H1 (cell line): Measurements from ENCODE around the gene RLN2. TPM values are rescaled to one million over a fixed set of nuclear protein-coding genes. Genes with fewer than 3 reads are reported as not detected.

Experiments
- CEBPB ChIP-seq: IDR thresholded peaks from 2 replicates; pipeline ENCODE4 v1.6.1; 2012; ENCODE audit warnings: low read depth, low read length
- CTBP2 ChIP-seq: IDR thresholded peaks from 2 replicates; pipeline ENCODE4 v1.7.0; 2011; ENCODE audit warnings: borderline replicate concordance, mild to moderate bottlenecking, moderate library complexity, mixed read lengths, low read length; ENCODE audit not compliant: insufficient read depth, insufficient read length
- GTF2F1 ChIP-seq: IDR thresholded peaks from 2 replicates; pipeline ENCODE4 v1.6.1; 2012; ENCODE audit warnings: low read depth, low read length, improper control_type of control experiment, borderline replicate concordance
- HDAC2 ChIP-seq, 2 experiments: fragments of 300-600 bp in 1 of 2; sonication (generic) in 1 of 2; IDR thresholded peaks; 2 replicates each; pipeline ENCODE4 v1.6.1; 2011 to 2012; ENCODE audit warnings: low read depth in 2 of 2, low read length in 2 of 2, mild to moderate bottlenecking in 2 of 2, moderate library complexity in 2 of 2, borderline replicate concordance in 1 of 2, inconsistent platforms in 1 of 2
- HDAC6 ChIP-seq: IDR thresholded peaks from one replicate; pipeline ENCODE4 v1.7.1; 2012; ENCODE audit warnings: low read depth, mild to moderate bottlenecking, inconsistent platforms, low read length, moderate library complexity
- POLR2A ChIP-seq, 2 experiments: IDR thresholded peaks; 1 replicate in 1 of 2; 2 replicates in 1 of 2; pipeline ENCODE4 v1.6.1; 2011; ENCODE audit warnings: low read depth in 2 of 2, low read length in 2 of 2, mild to moderate bottlenecking in 2 of 2; ENCODE audit errors: control extremely low read depth in 1 of 2
- POU5F1 ChIP-seq: IDR thresholded peaks from 2 replicates; pipeline ENCODE4 v1.6.1; 2011; ENCODE audit warnings: low read depth, mild to moderate bottlenecking, low read length, moderate library complexity
- RBBP5 ChIP-seq: IDR thresholded peaks from 2 replicates; pipeline ENCODE4 v1.7.1; 2012; ENCODE audit warnings: low read depth, mild to moderate bottlenecking, inconsistent platforms, low read length, moderate library complexity, borderline replicate concordance
- RFX5 ChIP-seq: IDR thresholded peaks from 2 replicates; pipeline ENCODE4 v1.6.1; 2011; ENCODE audit warnings: low read depth, low read length, improper control_type of control experiment, borderline replicate concordance
- RNF2 ChIP-seq: fragments of 200-900, 300-1000 bp; sonication (generic); IDR thresholded peaks from 2 replicates; pipeline ENCODE4 v1.7.1; 2016; ENCODE audit warnings: borderline replicate concordance, low read depth, mild to moderate bottlenecking, antibody characterized with exemption, low read length; ENCODE audit not compliant: poor library complexity, severe bottlenecking; ENCODE audit errors: missing control alignments
- SIRT6 ChIP-seq: IDR thresholded peaks from one replicate; pipeline ENCODE4 v1.7.1; 2012; ENCODE audit warnings: low read length, inconsistent platforms
- SP4 ChIP-seq: IDR thresholded peaks from 2 replicates; pipeline ENCODE4 v1.6.1; 2012; ENCODE audit warnings: low read length, inconsistent platforms
- SUZ12 ChIP-seq: fragments of 200-600 bp; sonication (generic); IDR thresholded peaks from 2 replicates; pipeline ENCODE4 v1.6.1; 2012; ENCODE audit warnings: mild to moderate bottlenecking, inconsistent platforms, low read length, moderate library complexity, mixed read lengths
- ZNF274 ChIP-seq: IDR thresholded peaks from 2 replicates; pipeline ENCODE4 v1.7.0; 2012; ENCODE audit warnings: low read length, borderline replicate concordance; ENCODE audit errors: extremely low read depth
- polyA plus RNA-seq, 7 experiments: library from polyadenylated mRNA; depleted of rRNA in 3 of 7; stranded (reverse) in 5 of 7; unstranded in 2 of 7; fragments of >200 nt in 5 of 7; fragments of 200-250 nt in 2 of 7; gene quantifications; 1 replicate in 5 of 7; 2 replicates in 1 of 7; 4 replicates in 1 of 7; pipeline versions ENCODE4 v1.2.1 to v1.2.3, GENCODE V29; 2011 to 2013; ENCODE audit warnings: missing spikeins in 2 of 7, mixed read lengths in 2 of 7
- total RNA-seq: library from RNA; stranded (reverse); fragmentation: NEBNext Ultra II Directional; extraction: Animal tissue kit (Norgen Biotek cat#: 25700); gene quantifications from 2 replicates; pipeline ENCODE4 v1.2.1, GENCODE V29; 2021
- TF ChIP-seq, protein P1 (sequence below): IDR thresholded peaks from 2 replicates; pipeline ENCODE4 v1.6.1; 2011; ENCODE audit warnings: low read depth, mild to moderate bottlenecking, low read length; ENCODE audit not compliant: insufficient read depth
- TF ChIP-seq, protein P2 (sequence below): IDR thresholded peaks from 2 replicates; pipeline ENCODE4 v1.6.1; 2012; ENCODE audit warnings: inconsistent platforms

Gene RLN2
- total and polyA plus RNA-seq, 2 of the 8 experiments (the other 6 are each of a cell fraction or from before 2014, with no cell fraction given), result 4.5 to 6.0 TPM

GRCh38 chr9:5326893-5327548, 22.5 kb upstream of the RLN2 start (continued):
- no peak for TF ChIP-seq RNF2
- TF ChIP-seq POU5F1, result no peak
- no peak for TF ChIP-seq CEBPB
- TF ChIP-seq GTF2F1, result no peak
- no peak for TF ChIP-seq ZNF274
- no peak for TF ChIP-seq SUZ12
- TF ChIP-seq SIRT6, result no peak
- no peak for TF ChIP-seq POLR2A (IDR thresholded peaks at IDR 0.05; ENCODE audit: control extremely low read depth in 1 of 2, low read depth in 2 of 2, low read length in 2 of 2)
- TF ChIP-seq, protein P1, sequence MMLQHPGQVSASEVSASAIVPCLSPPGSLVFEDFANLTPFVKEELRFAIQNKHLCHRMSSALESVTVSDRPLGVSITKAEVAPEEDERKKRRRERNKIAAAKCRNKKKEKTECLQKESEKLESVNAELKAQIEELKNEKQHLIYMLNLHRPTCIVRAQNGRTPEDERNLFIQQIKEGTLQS, result no peak
- TF ChIP-seq RBBP5, result peak; percentile 88; the same call in 1 of the 2 replicates
- TF ChIP-seq, protein P2, sequence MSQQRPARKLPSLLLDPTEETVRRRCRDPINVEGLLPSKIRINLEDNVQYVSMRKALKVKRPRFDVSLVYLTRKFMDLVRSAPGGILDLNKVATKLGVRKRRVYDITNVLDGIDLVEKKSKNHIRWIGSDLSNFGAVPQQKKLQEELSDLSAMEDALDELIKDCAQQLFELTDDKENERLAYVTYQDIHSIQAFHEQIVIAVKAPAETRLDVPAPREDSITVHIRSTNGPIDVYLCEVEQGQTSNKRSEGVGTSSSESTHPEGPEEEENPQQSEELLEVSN, result no peak
- TF ChIP-seq SP4, result no peak
- no peak for TF ChIP-seq CTBP2
- no peak for TF ChIP-seq RFX5
- TF ChIP-seq HDAC2 (IDR thresholded peaks at IDR 0.05; ENCODE audit: borderline replicate concordance in 1 of 2, low read depth in 2 of 2, low read length in 2 of 2), result no peak
- no peak for TF ChIP-seq HDAC6
